Mucosa of rectum (tissue), 2 donors: ENCODE data around the gene PORCN.

Experiments
- H3K27ac ChIP-seq, 2 donors: one replicate each; pipeline ENCODE4 v1.7.0; 2013; ENCODE audit warnings: inconsistent platforms in 2 of 2, low read depth in 2 of 2, low read length in 2 of 2
- H3K27me3 ChIP-seq, 2 donors: one replicate each; pipeline ENCODE4 v1.7.0; 2013; ENCODE audit warnings: low read length in 2 of 2; ENCODE audit not compliant: control insufficient read depth in 2 of 2, insufficient read depth in 2 of 2
- H3K36me3 ChIP-seq, 2 donors: one replicate each; pipeline ENCODE4 v1.7.0; 2013; ENCODE audit warnings: low read length in 2 of 2; ENCODE audit not compliant: control insufficient read depth in 2 of 2, insufficient read depth in 2 of 2
- H3K4me1 ChIP-seq, 2 donors: one replicate each; pipeline ENCODE4 v1.7.0; 2013; ENCODE audit warnings: low read length in 2 of 2, mild to moderate bottlenecking in 1 of 2; ENCODE audit not compliant: control insufficient read depth in 2 of 2, insufficient read depth in 2 of 2
- H3K4me3 ChIP-seq, 2 donors: one replicate each; pipeline ENCODE4 v1.7.0; 2013; ENCODE audit warnings: low read length in 2 of 2
- H3K9ac ChIP-seq, 2 donors: one replicate each; pipeline ENCODE4 v1.7.0; 2013; ENCODE audit warnings: low read length in 2 of 2, low read depth in 1 of 2, mild to moderate bottlenecking in 1 of 2
- H3K9me3 ChIP-seq, 2 donors: one replicate each; pipeline ENCODE4 v1.7.0; 2013; ENCODE audit warnings: low read length in 2 of 2; ENCODE audit not compliant: control insufficient read depth in 2 of 2
- donor health status: healthy.
- donor health status: Normal muscosa, but diverticular disease.

Gene PORCN

DNA sequence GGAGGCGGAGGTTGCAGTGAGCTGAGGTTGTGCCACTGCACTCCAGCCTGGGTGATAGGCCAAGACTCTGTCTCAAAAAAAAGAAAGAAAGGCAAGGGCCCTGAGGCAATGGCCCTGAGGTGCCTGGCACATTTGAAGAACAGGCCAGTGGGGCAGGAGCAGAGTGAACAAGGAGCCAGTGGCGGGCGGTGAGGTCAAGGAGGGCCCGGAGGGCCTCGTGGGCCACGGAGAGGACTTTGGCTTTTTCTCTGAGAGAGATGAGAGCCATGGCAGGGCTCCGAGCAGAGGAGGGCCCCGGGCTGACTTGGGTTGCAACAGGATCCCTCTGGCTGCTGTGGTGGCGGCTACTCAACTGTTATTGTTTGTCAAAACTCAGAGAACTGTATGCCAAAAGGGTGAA, 19.5 kb upstream of the PORCN start:
- Histone ChIP-seq H3K27ac (no peak overlapping the region), H3K4me1 (no peaks in the 10 kb centered on the region), H3K9me3 (no peaks in the 10 kb centered on the region), H3K36me3 (no peaks in the 10 kb centered on the region), H3K27me3 (no peaks in the 10 kb centered on the region), H3K4me3 (no peak overlapping the region), H3K9ac (no peak overlapping the region)

DNA sequence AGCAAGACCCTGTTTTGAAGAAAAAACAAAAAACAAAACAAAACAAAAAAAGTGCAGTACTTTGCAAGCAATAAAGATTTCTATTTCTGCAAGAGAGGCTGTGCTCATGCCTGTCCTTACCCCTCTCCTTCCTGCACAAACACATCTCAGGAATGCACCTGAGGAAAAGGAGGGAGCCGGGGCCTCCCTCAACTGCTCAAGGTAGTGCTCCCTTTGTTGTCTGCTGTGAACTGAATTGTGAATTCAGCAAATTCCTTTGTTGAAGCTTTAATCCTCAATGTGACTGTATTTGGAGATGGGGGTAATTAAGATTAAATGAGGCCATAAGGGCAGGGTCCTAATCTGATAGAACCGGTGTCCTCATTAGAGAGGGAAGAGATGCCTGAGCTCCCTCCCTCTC, 18.9 kb upstream of the PORCN start:
- no peak overlapping the region for H3K9ac ChIP-seq
- no peak overlapping the region for H3K4me3 ChIP-seq
- no peaks in the 10 kb centered on the region for H3K9me3 ChIP-seq
- H3K27ac ChIP-seq, result no peak overlapping the region
- H3K27me3 ChIP-seq, result no peaks in the 10 kb centered on the region
- H3K4me1 ChIP-seq, result no peaks in the 10 kb centered on the region
- H3K36me3 ChIP-seq, result no peaks in the 10 kb centered on the region

DNA sequence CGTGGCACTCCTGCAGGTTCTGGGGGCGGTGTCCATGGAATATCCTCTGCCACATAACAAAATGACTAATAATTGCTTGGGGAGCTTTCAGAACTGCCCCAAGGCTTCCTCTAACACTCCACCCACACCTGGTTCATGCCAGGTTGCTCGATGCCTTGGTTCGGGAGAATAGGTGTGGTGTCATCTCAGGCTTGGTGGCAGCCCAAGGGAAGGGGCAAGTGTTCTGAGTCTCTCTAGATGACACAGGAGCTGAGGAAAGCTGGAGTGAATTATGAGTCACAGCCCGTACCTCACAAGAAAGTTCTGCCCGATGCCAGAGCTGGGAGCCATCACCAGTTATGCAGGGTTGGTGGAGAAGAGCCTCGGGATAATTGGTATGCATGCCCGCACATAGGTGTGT, 18.1 kb upstream of the PORCN start:
- Histone ChIP-seq H3K27ac (no peak overlapping the region), H3K36me3 (no peaks in the 10 kb centered on the region), H3K4me3 (no peak overlapping the region), H3K4me1 (no peaks in the 10 kb centered on the region), H3K27me3 (no peaks in the 10 kb centered on the region), H3K9ac (no peak overlapping the region), H3K9me3 (no peaks in the 10 kb centered on the region)

DNA sequence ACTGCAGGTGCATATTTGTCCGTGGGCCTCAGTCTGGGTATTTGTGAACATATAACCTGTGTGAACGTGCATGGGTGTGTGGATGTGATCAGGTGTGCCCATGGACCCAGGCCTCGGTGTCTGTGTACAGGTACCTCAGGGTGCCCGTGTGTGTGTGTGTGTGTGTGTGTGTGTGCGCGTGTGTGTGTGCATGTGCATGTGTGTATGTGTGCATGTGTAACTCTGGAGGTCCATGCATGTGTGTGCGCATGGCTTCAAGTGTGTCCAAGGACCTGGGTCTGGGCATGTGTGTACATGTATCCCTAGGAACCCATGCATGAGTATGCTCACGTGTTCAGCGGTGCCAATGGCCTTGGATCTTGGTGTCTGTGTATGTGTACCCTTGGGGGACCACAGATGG, 17.0 kb upstream of the PORCN start:
- Histone ChIP-seq H3K9me3 (no peaks in the 10 kb centered on the region), H3K27ac (no peak overlapping the region), H3K27me3 (peaks cover 0 to 2% of the 10 kb centered on the region in 2 donors), H3K4me1 (no peaks in the 10 kb centered on the region), H3K36me3 (no peaks in the 10 kb centered on the region), H3K9ac (no peak overlapping the region), H3K4me3 (no peak overlapping the region)

DNA sequence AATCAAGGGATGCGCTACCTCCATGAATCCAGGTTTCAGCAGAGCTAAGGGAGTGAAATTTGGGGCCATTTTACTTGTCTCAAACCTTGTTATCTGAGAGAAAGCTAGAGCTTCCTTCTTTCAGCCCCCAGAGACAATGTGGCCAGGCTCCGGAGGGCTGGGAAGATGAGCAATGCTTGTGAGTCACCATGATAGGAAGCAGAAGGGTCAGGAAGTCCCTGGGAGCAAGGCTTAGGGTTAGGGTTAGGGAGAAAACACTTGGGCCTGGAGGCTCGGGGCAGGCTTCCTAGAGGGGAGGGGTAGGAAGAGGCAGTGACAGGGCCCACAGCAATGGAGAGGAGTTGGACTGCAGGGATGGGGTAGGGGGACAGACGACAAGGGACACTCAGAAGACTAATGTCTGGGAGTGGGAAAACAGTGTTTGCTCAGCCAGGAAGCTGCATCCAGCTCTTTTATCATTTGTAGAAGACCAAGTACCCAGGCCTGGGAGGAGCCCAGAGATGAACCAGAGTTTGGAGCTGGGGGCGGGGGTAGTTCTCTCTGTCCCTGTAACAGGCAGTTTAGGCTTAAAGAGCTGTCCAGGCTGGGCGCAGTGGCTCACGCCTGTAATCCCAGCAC, 16.4 kb upstream of the PORCN start:
- H3K4me1 ChIP-seq, result no peaks in the 10 kb centered on the region
- no peaks in the 10 kb centered on the region for H3K36me3 ChIP-seq
- H3K9me3 ChIP-seq, result no peaks in the 10 kb centered on the region
- H3K27me3 ChIP-seq, result peaks cover 0 to 2% of the 10 kb centered on the region in 2 donors
- no peak overlapping the region for H3K9ac ChIP-seq
- no peak overlapping the region for H3K27ac ChIP-seq
- H3K4me3 ChIP-seq, result no peak overlapping the region

DNA sequence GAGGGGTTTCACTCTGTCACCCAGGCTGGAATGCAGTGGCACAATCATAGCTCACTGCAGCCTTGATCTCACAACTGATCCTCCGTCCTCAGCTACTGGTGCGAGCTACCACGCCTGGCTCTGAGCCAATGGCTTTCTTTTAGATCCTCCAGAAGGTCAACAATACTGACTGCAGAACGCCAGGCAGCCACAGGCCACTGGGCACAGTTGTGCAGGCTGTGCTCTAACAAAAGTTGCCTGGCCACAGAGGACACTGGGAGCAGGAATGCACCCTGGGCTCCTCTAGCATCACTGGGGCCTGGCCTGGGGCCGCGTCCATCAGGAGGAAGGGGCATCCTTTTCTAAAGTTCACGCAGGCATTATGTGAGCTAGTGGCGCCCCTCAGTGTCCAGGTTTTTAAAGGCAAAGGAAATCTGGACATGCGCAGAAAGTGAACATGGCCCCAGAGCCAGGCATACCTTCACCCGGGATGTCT, 14.9 kb upstream of the PORCN start:
- Histone ChIP-seq H3K36me3 (no peaks in the 10 kb centered on the region), H3K27ac (no peak overlapping the region), H3K4me1 (no peaks in the 10 kb centered on the region), H3K27me3 (peaks cover 0 to 2% of the 10 kb centered on the region in 2 donors), H3K9me3 (no peaks in the 10 kb centered on the region), H3K9ac (no peak overlapping the region), H3K4me3 (no peak overlapping the region)

DNA sequence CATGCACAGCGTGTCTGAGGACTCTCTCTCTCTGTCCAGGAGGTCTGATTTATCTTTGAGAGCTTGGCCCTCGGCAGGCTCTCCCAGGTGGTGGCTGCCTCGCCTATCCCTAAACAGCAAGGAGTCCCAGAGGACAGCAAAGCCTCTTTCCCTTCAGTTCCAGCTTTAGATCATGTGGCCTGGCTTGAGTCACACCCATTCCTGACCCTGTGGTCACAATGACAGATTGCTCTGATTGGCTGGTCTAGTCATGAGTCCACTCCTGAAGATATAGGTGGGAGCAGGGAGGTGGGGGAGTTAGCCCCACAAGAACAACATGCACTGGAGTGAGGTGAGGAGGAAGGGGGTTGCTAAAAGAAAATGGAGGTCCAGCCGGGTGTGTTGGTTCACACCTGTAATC, 12.1 kb upstream of the PORCN start:
- no peak overlapping the region for H3K4me3 ChIP-seq
- H3K27me3 ChIP-seq, result peaks cover 0 to 2% of the 10 kb centered on the region in 2 donors
- H3K9ac ChIP-seq, result no peak overlapping the region
- no peaks in the 10 kb centered on the region for H3K36me3 ChIP-seq
- H3K4me1 ChIP-seq, result no peaks in the 10 kb centered on the region
- H3K27ac ChIP-seq, result no peak overlapping the region
- H3K9me3 ChIP-seq, result no peaks in the 10 kb centered on the region

DNA sequence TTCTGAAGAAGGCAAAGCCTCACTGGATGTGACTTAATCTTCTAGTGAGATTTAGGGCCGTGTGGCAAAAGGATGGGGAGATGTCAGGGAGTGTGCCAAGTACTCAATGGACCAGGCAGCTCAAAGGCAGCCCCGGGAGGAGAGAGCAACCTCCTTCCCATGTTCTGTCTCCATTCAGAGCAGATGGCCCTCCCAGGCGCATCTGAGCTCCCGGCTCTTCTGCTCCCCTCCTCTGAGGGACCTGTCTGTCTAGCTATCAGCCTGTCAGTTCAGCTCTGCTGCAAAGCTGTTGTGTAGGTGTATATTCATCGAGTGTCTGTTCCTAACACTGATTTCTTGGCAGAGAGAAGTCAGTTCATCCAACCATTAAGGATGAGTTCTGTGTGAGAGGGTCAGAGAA, 10.9 kb upstream of the PORCN start:
- no peaks in the 10 kb centered on the region for H3K9me3 ChIP-seq
- H3K9ac ChIP-seq, result no peak overlapping the region
- H3K27me3 ChIP-seq, result peaks cover 0 to 2% of the 10 kb centered on the region in 2 donors
- no peak overlapping the region for H3K27ac ChIP-seq
- no peaks in the 10 kb centered on the region for H3K36me3 ChIP-seq
- no peak overlapping the region for H3K4me3 ChIP-seq
- H3K4me1 ChIP-seq, result no peaks in the 10 kb centered on the region

DNA sequence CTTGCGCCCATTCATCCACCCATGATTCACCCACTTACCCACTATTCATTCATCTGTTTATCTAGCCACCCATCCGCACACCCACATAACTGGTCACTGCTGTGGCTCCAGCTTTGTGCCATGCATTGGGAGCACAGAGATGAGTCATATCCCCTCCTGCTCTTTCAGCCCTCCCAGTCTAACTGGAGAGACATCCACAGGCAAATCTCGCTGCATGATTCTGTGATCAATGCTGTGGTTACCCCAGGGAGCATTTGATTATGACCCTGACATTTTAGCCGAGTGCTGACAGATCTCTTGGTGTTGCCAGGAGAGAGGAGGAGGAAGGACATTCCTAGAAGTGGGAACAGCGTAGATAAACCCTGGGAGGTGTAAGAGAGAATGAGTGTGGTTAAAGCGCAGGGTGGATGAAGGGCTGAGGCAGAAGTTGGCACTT, 10.4 kb upstream of the PORCN start:
- Histone ChIP-seq H3K36me3 (no peaks in the 10 kb centered on the region), H3K4me3 (no peak overlapping the region), H3K4me1 (no peaks in the 10 kb centered on the region), H3K9me3 (no peaks in the 10 kb centered on the region), H3K27ac (no peak overlapping the region), H3K9ac (no peak overlapping the region), H3K27me3 (peaks cover 0 to 2% of the 10 kb centered on the region in 2 donors)

DNA sequence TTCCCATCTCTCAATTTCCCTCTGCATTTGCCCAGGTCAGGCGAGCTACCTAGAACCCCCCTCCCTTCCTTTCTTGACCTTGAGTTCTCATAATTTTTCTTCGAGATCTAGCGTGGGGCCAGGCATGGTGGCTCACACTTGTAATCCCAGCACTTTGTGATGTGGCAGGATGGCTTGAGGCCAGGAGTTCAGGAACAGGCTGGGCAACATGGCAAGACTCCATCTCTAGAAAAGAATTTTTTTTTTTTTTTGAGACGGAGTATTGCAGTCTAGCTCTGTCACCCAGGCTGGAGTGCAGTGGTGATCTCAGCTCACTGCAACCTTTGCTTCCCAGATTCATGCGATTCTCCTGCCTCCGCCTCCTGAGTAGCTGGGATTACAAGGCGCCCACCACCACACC, 4.5 kb upstream of the PORCN start:
- Histone ChIP-seq H3K27ac (no peak overlapping the region), H3K4me1 (no peaks in the 10 kb centered on the region), H3K36me3 (no peaks in the 10 kb centered on the region), H3K9ac (no peak overlapping the region), H3K4me3 (no peak overlapping the region), H3K27me3 (peaks cover 0 to 2% of the 10 kb centered on the region in 2 donors), H3K9me3 (no peaks in the 10 kb centered on the region)

DNA sequence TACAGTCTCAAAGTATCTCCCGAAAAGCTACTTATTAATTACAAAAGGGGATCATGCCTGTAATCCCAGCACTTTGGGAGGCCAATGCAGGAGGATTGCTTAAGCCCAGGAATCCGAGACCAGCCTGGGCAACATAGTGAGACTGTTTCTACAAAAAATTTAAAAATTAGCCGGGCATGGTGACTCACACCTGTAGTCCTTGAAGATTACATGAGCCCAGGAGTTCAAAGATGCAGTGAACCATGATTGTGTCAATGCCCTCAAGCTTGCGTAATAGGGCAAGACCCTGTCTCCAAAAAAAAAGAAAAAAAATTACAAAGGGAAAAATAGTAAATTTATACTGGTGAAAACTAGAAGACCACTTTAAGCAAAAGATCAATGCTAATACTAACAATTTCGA, 3.3 kb upstream of the PORCN start:
- peaks cover 0 to 2% of the 10 kb centered on the region in 2 donors for H3K27me3 ChIP-seq

More for the DNA sequence above, 3.3 kb upstream of the PORCN start:
- no peak overlapping the region for H3K4me3 ChIP-seq
- peaks cover 0 to 4% of the 10 kb centered on the region in 2 donors for H3K4me1 ChIP-seq
- no peak overlapping the region for H3K27ac ChIP-seq
- H3K9me3 ChIP-seq, result no peaks in the 10 kb centered on the region
- no peak overlapping the region for H3K9ac ChIP-seq
- no peaks in the 10 kb centered on the region for H3K36me3 ChIP-seq
